Mucosa of descending colon (tissue), 3 donors: ENCODE measurements around the gene KIF21B. TPM values are rescaled to one million over a fixed set of nuclear protein-coding genes. Genes with fewer than 3 reads are reported as not detected.

Experiments
- ATAC-seq: fragments of 200-7000 bp; cut with Tn5 transposase; one replicate; pipeline ENCODE4 v1.9.1; 2020; ENCODE audit warnings: mild to moderate bottlenecking, moderate library complexity
- DNase-seq, 3 donors: peaks; one replicate each; pipeline ENCODE4 v3.0.0-alpha.2; 2020
- H3K36me3 ChIP-seq: fragments of 200-600 bp; one replicate; pipeline ENCODE4 v1.8.0; 2021; ENCODE audit warnings: low read depth, mild to moderate bottlenecking
- H3K4me1 ChIP-seq: fragments of 200-600 bp; one replicate; pipeline ENCODE4 v1.8.0; 2021; ENCODE audit warnings: low read depth, mild to moderate bottlenecking
- H3K4me3 ChIP-seq: fragments of 200-600 bp; one replicate; pipeline ENCODE4 v1.8.0; 2021; ENCODE audit warnings: mild to moderate bottlenecking
- H3K9me3 ChIP-seq: fragments of 200-600 bp; one replicate; pipeline ENCODE4 v1.8.0; 2021; ENCODE audit warnings: mild to moderate bottlenecking
- intact Hi-C, 2 donors: fragments of 100-400 bp; cut with DNase I in 1 of 2; cut with micrococcal nuclease in 1 of 2; formaldehyde crosslinking; loops; one replicate each; pipeline versions ENCODE4 v1.11.0 to v1.11.1; 2022; cut with DNase I, micrococcal nuclease
- total RNA-seq, 3 donors: library from RNA; stranded (reverse); fragmentation: NEBNext Ultra II Directional in 2 of 3; extraction: Animal tissue kit (Norgen Biotek cat#: 25700) in 2 of 3; gene quantifications; one replicate each; pipeline versions ENCODE4 v1.2.1 to v1.2.4, GENCODE V29; 2021 to 2023
- TF ChIP-seq, protein P1 (sequence below): fragments of 200-600 bp; IDR thresholded peaks from one replicate; pipeline ENCODE4 v1.8.0; 2022; ENCODE audit warnings: antibody characterized with exemption, mild to moderate bottlenecking
- donor health status: DM: no; HTN: no; CAD: no; lungs with moderate emphysema.
- donor health status: DM: no; HTN: no; CAD: no.
- donor health status: DM: no; HTN: yes; CAD: no.

Gene KIF21B
- total RNA-seq, 3 donors from 2014 or later: 3.2 to 10.5 (median 4.0) TPM

DNA sequence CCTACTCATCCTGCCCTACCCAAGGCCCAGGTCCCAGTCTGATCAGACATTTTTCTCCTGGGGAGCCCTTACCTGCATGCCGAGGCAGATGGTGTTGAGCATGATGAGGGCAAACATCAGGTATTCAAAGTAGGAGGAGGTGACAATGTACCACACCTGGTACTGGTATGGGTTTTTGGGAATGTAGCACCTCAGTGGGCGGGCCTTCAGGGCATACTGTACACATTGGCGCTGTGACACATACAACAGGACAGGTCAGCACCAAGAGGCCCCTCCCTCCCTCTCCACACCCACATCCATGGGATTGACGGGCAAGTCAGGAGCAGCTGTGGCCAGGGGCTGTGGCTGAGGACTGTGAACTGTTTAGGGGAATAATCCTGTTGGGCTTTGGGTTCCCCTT is 37.1 kb upstream of the KIF21B start:
- intact Hi-C loops: no loop called here
- TF ChIP-seq, protein P1, sequence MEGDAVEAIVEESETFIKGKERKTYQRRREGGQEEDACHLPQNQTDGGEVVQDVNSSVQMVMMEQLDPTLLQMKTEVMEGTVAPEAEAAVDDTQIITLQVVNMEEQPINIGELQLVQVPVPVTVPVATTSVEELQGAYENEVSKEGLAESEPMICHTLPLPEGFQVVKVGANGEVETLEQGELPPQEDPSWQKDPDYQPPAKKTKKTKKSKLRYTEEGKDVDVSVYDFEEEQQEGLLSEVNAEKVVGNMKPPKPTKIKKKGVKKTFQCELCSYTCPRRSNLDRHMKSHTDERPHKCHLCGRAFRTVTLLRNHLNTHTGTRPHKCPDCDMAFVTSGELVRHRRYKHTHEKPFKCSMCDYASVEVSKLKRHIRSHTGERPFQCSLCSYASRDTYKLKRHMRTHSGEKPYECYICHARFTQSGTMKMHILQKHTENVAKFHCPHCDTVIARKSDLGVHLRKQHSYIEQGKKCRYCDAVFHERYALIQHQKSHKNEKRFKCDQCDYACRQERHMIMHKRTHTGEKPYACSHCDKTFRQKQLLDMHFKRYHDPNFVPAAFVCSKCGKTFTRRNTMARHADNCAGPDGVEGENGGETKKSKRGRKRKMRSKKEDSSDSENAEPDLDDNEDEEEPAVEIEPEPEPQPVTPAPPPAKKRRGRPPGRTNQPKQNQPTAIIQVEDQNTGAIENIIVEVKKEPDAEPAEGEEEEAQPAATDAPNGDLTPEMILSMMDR: no peak
- Histone ChIP-seq H3K9me3 (no peaks in the 10 kb centered on the region), H3K36me3 (no peaks in the 10 kb centered on the region), H3K4me3 (no peak overlapping the region), H3K4me1 (no peaks in the 10 kb centered on the region)
- ATAC-seq: no peak
- no peak for DNase-seq

DNA sequence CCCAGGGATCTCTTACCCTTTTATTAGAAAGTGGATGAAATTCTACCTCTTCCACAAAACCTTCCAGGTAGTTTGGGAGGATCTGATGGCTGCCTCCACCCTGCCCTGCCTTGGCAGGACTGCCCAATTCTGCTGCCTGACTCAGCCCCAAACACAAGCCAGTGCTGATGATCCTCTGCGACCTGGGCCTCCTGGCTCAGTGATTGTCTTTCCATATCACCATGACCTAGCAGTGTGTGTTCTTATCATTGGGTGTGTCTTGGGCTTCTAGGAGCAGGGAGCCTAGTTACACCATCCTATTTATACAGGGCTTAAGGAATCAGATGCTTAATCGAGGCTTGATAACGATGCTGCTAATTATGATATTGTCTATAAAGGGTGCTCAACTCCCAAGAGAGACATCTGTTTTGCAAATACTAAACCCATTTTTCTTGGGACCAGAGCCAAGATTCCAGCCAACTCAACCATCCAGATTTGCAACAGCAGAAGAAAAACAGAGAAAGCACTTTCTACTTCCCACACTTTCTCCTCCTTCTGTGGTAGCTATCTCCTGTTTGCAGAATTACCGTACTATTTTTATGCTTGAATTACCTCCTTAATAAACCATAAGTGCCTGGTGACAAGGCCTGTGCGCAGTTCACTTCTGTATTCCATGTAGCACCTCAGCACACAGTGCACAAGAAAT is 36.5 kb upstream of the KIF21B start:
- no peaks in the 10 kb centered on the region for H3K36me3 ChIP-seq
- DNase-seq (no peak), ATAC-seq (no peak)
- H3K9me3 ChIP-seq: no peaks in the 10 kb centered on the region
- H3K4me1 ChIP-seq: no peaks in the 10 kb centered on the region
- intact Hi-C loops: no loop called here
- H3K4me3 ChIP-seq: no peak overlapping the region
- TF ChIP-seq, protein P1: no peak

DNA sequence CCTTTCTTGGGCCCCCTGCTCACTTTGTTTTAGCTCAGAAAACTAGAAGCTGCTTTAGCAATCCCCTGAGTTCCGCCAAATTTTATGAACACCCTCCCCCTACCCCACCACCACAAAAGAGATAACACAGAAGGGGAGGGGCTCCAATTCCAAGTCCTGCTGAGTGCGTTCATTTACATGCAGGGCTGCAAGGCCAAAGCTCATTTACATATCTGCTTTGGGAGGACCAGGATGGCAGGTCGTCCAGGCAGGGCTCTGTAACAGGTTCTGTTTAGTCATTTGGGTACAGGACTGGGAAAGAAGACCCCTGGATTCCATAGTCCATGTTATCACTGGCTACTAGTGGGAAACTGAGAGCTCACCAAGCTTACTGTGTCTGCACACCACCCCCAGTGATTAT is 35.9 kb upstream of the KIF21B start:
- intact Hi-C loops: no loop called here
- Histone ChIP-seq H3K4me1 (no peaks in the 10 kb centered on the region), H3K36me3 (no peaks in the 10 kb centered on the region), H3K9me3 (no peaks in the 10 kb centered on the region), H3K4me3 (no peak overlapping the region)
- ATAC-seq (no peak), DNase-seq (no peak)
- TF ChIP-seq, protein P1: no peak

DNA sequence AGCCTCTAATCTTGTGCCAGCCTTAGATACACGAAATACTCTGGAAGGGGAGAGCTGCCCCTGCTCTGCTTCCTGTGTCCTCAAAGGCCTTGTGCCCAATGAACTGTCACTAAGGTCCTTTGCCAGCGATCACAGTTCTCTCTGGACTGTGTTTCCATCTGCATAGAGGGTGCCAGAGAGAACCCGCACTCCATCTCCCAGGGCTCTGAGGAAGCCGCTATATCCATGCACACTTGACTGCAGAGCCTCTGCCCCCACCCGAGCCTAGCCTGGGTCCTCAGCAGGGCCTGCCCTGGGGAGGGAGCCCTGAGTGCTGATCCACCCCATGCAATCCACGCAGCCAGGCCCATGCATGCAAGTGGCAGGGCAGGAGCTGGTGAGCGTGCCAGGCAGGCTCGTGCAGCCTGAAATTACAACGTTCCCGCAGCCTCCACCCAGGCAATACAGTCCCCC is 30.6 kb upstream of the KIF21B start:
- ATAC-seq: no peak
- intact Hi-C loops: no loop called here
- no peak for DNase-seq
- Histone ChIP-seq H3K4me1 (no peaks in the 10 kb centered on the region), H3K36me3 (no peaks in the 10 kb centered on the region), H3K9me3 (no peaks in the 10 kb centered on the region), H3K4me3 (no peak overlapping the region)
- TF ChIP-seq, protein P1: no peak

DNA sequence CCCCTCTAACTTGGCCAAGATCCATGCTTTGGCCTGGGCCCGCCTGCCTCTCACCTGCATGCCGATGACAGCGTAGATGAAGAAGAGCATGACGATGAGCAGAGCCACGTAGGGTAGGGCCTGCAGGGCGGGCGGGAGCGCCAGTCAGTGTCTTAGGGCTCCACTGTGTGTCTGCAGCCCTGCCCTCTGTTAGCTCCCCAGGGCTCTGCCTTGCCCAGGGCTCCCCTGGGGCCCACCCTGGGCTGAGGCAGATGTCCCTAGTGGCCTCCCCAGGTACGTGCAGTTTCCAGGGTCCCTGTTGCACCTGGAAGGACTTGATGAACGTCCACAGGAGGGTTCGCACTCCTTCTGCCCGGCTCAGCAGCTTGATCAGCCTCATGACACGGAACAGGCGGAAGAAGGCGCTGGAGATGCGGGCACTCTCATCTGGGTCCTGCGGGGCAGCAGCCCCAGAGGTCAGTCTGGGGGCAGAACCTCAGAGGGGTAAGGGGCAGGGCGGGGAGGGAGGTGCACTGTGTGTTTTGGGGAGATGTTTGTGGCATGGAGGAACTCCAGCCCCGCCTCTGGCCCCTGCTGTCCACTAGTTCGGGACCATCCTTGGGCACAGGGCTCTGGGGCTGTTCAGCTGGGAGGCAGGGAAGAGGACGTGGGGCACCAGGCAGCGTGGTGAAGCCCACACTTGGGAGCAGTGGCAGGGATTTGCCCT is 29.8 kb upstream of the KIF21B start:
- Histone ChIP-seq H3K4me3 (no peak overlapping the region), H3K4me1 (no peaks in the 10 kb centered on the region), H3K36me3 (no peaks in the 10 kb centered on the region), H3K9me3 (no peaks in the 10 kb centered on the region)
- TF ChIP-seq, protein P1: no peak
- DNase-seq (no peak), ATAC-seq (no peak)
- intact Hi-C loops: no loop called here
